Chondrocyte (in vitro differentiated cells): Measurements from ENCODE around the gene IL1RAPL1. TPM values are rescaled to one million over a fixed set of nuclear protein-coding genes. Genes with fewer than 3 reads are reported as not detected.

Source experiments
- DNase-seq: peaks from one replicate; pipeline ENCODE4 v3.0.0; 2021; ENCODE audit warnings: mixed read lengths, low spot score
- H3K27ac Mint-ChIP-seq: one replicate; pipeline ENCODE4 v1.8.0; 2021; ENCODE audit warnings: mild to moderate bottlenecking, moderate library complexity, mixed read lengths; ENCODE audit not compliant: unreplicated experiment
- H3K27me3 Mint-ChIP-seq: 2 replicates; pipeline ENCODE4 v1.8.0; 2021; ENCODE audit warnings: low read depth, mixed read lengths
- H3K36me3 Mint-ChIP-seq: 2 replicates; pipeline ENCODE4 v1.8.0; 2021; ENCODE audit warnings: low read depth, mixed read lengths
- H3K4me1 Mint-ChIP-seq: 2 replicates; pipeline ENCODE4 v1.8.0; 2021; ENCODE audit warnings: low read depth, mild to moderate bottlenecking, mixed read lengths
- H3K4me3 Mint-ChIP-seq: one replicate; pipeline ENCODE4 v1.8.0; 2021; ENCODE audit warnings: mild to moderate bottlenecking, moderate library complexity, mixed read lengths; ENCODE audit not compliant: unreplicated experiment
- H3K9me3 Mint-ChIP-seq: 2 replicates; pipeline ENCODE4 v1.8.0; 2021; ENCODE audit warnings: low read depth, mixed read lengths
- CTCF ChIP-seq: fragments of 200-600 bp; sonication (generic); IDR thresholded peaks from 2 replicates; pipeline ENCODE4 v1.5.0; 2021; ENCODE audit warnings: antibody characterized with exemption, mild to moderate bottlenecking, moderate library complexity
- total RNA-seq: library from RNA; stranded (reverse); gene quantifications from 3 replicates; pipeline ENCODE4 v1.2.1, GENCODE V29; 2021

Gene IL1RAPL1
- total RNA-seq, 1 donor from 2014 or later, result not detected

DNA sequence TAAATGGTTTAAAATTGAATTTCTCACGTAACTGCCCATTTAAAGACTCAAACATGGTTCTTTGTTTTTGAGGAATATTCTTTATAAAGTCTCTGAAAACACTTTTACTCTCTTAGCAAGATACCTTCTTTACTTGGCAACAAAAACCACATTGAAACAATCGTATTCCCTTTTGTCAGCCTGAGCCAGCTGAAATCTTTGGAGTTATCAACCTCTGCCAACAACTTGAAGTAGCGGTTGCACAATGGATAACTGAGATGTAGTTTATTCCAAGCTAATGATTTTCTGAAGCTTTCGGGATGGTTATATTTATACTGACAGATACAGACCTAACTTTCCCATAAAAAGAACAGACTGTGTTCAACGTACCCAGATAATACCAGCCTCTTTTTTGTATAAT, 561.3 kb downstream of the IL1RAPL1 start:
- no peaks in the 10 kb centered on the region for H3K36me3 Mint-ChIP-seq
- H3K4me1 Mint-ChIP-seq, result no peaks in the 10 kb centered on the region
- peaks cover 16% of the 10 kb centered on the region for H3K9me3 Mint-ChIP-seq
- TF ChIP-seq CTCF, result no peak
- H3K27me3 Mint-ChIP-seq, result no peaks in the 10 kb centered on the region
- H3K4me3 Mint-ChIP-seq, result no peak overlapping the region
- DNase-seq, result no peak
- no peak overlapping the region for H3K27ac Mint-ChIP-seq

DNA sequence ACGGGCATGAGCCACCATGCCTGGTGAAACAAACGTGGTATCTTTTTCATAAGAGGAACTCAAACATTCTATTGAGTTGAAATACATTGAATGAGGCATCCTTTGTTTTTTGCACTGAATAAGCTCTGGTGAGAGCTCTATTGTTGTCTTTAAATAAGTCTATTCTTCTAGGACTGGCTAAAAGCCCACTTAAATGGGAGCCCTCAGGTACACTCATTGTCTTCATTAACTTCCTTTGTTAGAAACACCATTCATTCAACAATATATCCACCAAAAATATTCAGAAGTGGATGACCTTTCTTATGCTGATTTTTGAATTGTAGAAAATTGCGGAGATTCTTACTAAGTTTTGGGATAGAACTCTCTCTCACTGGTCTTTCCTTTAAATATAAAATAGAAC, 568.0 kb downstream of the IL1RAPL1 start:
- H3K27ac Mint-ChIP-seq, result no peak overlapping the region
- H3K27me3 Mint-ChIP-seq, result no peaks in the 10 kb centered on the region
- H3K36me3 Mint-ChIP-seq, result no peaks in the 10 kb centered on the region
- TF ChIP-seq CTCF, result no peak
- H3K9me3 Mint-ChIP-seq, result peaks cover 13% of the 10 kb centered on the region
- H3K4me1 Mint-ChIP-seq, result no peaks in the 10 kb centered on the region
- no peak overlapping the region for H3K4me3 Mint-ChIP-seq
- no peak for DNase-seq

DNA sequence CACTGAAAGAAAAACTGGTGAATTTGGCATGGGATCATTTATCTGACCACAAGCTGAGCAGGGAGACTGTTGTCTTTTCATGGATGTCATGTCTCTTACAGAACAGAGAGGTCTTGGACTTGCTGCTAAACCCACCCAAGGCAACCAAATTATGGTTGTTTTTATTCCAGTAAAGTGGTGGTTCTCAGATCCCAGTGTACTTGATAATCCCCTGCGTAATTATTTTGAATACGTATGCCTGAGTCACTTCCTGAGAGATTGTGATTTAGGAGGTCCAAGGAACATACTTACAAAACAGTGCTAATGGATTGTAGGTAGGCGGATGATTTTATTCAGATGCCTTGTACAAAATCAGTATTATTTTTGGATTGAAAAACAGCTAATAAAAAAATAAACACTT, 585.6 kb downstream of the IL1RAPL1 start:
- Mint-ChIP-seq H3K36me3 (no peaks in the 10 kb centered on the region), H3K4me3 (no peak overlapping the region), H3K4me1 (no peaks in the 10 kb centered on the region), H3K27me3 (no peaks in the 10 kb centered on the region), H3K9me3 (peaks cover 2% of the 10 kb centered on the region), H3K27ac (no peak overlapping the region)
- TF ChIP-seq CTCF, result no peak
- no peak for DNase-seq

DNA sequence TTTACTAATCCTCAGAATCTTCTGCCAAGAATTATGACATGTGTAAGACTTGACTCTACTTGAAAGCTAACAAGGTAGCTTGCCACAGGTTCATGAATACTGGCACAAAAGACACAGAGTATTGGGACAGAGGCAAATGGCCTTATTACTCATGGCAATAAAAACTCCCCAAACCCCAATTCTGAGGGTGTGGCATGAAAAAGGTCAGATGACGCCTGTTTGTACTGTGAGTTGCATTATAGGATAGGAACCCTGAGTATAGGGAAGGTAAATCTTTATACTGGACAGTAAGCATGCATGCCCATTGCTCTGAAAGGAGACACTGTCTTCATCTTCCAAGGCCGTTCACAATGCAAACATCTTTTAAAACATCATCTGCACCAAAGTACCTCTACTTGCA, 600.0 kb downstream of the IL1RAPL1 start:
- H3K27me3 Mint-ChIP-seq, result no peaks in the 10 kb centered on the region
- H3K36me3 Mint-ChIP-seq, result no peaks in the 10 kb centered on the region
- DNase-seq, result no peak
- no peak overlapping the region for H3K4me3 Mint-ChIP-seq
- H3K27ac Mint-ChIP-seq, result no peak overlapping the region
- H3K9me3 Mint-ChIP-seq, result no peaks in the 10 kb centered on the region
- TF ChIP-seq CTCF, result no peak
- H3K4me1 Mint-ChIP-seq, result no peaks in the 10 kb centered on the region

- H3K27me3 Mint-ChIP-seq, result no peaks in the 10 kb centered on the region
- TF ChIP-seq CTCF, result no peak
- no peaks in the 10 kb centered on the region for H3K36me3 Mint-ChIP-seq
- DNase-seq, result no peak
- no peaks in the 10 kb centered on the region for H3K4me1 Mint-ChIP-seq
- no peaks in the 10 kb centered on the region for H3K9me3 Mint-ChIP-seq
- no peak overlapping the region for H3K4me3 Mint-ChIP-seq
- no peak overlapping the region for H3K27ac Mint-ChIP-seq
Measured at GRCh38 chrX:29196501-29196900, 609.3 kb downstream of the IL1RAPL1 start.
